Uterus (tissue), 2 donors: ENCODE results near the gene SMIM21.

ENCODE experiments used
- CTCF ChIP-seq, 4 experiments: fragments of 200-600 bp in 2 of 4; fragments of 450-650 bp in 2 of 4; sonication (generic) in 2 of 4; IDR thresholded peaks; one replicate each; pipeline ENCODE4 v1.5.1; 2016 to 2019; ENCODE audit warnings: antibody characterized with exemption in 4 of 4, mild to moderate bottlenecking in 2 of 4, moderate library complexity in 1 of 4
- POLR2A ChIP-seq, 2 donors: fragments of 450-650 bp; IDR thresholded peaks; one replicate each; pipeline ENCODE4 v1.6.1; 2016; ENCODE audit warnings: antibody characterized with exemption in 2 of 2, mild to moderate bottlenecking in 1 of 2, moderate library complexity in 1 of 2

GRCh38 chr18:75393721-75394120 is 33.8 kb downstream of the SMIM21 start:
- TF ChIP-seq CTCF (IDR thresholded peaks at IDR 0.05), result no peak
- TF ChIP-seq POLR2A (IDR thresholded peaks at IDR 0.05), result no peak
